HEK293 (cell line): ENCODE results near the gene HAUS5.

Source experiments
- RBAK ChIP-seq: fragments of 450-650 bp; formaldehyde crosslinking; IDR thresholded peaks from 2 replicates; pipeline ENCODE4 v1.5.1; 2016; ENCODE audit warnings: missing biosample characterization, missing genetic modification characterization
- ZNF184 ChIP-seq: fragments of 450-650 bp; IDR thresholded peaks from 2 replicates; pipeline ENCODE4 v1.5.1; 2018; ENCODE audit warnings: missing biosample characterization, mild to moderate bottlenecking, missing genetic modification characterization
- ZNF274 ChIP-seq, 2 experiments: fragments of 200-500 bp in 1 of 2; fragments of 450-650 bp in 1 of 2; sonication (Bioruptor generic) in 1 of 2; formaldehyde crosslinking in 1 of 2; IDR thresholded peaks; 2 replicates each; pipeline versions ENCODE4 v1.5.1 to v1.6.1; 2014 to 2016; ENCODE audit warnings: borderline replicate concordance in 1 of 2, inconsistent platforms in 1 of 2, low read length in 1 of 2, missing biosample characterization in 1 of 2, missing genetic modification characterization in 1 of 2
- ZNF501 ChIP-seq: fragments of 450-650 bp; formaldehyde crosslinking; IDR thresholded peaks from 2 replicates; pipeline ENCODE4 v1.5.1; 2016; ENCODE audit warnings: missing biosample characterization, missing genetic modification characterization
- TF ChIP-seq, protein P1 (sequence below): fragments of 450-650 bp; formaldehyde crosslinking; IDR thresholded peaks from 2 replicates; pipeline ENCODE4 v1.5.1; 2016; ENCODE audit warnings: missing biosample characterization, missing genetic modification characterization
- TF ChIP-seq, protein P2 (sequence below): fragments of 450-650 bp; formaldehyde crosslinking; IDR thresholded peaks from 2 replicates; pipeline ENCODE4 v1.5.1; 2016; ENCODE audit warnings: missing biosample characterization, missing genetic modification characterization
- TF ChIP-seq, protein P3 (sequence below): fragments of 450-650 bp; formaldehyde crosslinking; IDR thresholded peaks from 2 replicates; pipeline ENCODE4 v1.5.1; 2016; ENCODE audit warnings: missing biosample characterization, missing genetic modification characterization, borderline replicate concordance

DNA sequence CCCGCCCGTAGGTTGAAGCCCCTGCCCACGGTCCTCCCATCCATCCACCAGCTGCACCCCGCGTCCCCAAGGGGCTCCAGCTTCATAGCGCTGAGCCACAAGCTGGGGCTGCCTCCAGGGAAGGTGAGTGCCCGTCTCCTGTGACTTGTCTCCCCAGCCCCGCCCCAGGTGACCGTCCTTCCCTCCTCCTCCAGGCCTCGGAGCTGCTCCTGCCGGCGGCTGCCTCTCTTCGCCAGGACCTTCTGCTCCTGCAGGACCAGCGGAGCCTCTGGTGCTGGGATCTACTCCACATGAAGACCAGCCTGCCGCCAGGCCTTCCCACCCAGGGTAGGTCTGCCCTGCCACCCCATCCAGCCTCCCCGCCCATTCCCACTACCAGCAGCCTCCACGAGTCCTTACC lies 7.5 kb downstream of the HAUS5 start:
- TF ChIP-seq ZNF274 (IDR thresholded peaks at IDR 0.05; ENCODE audit: low read length), result no peak
- TF ChIP-seq ZNF274 (tag by site-specific recombination; IDR thresholded peaks at IDR 0.05; ENCODE audit: borderline replicate concordance), result no peak
- TF ChIP-seq, protein P1, sequence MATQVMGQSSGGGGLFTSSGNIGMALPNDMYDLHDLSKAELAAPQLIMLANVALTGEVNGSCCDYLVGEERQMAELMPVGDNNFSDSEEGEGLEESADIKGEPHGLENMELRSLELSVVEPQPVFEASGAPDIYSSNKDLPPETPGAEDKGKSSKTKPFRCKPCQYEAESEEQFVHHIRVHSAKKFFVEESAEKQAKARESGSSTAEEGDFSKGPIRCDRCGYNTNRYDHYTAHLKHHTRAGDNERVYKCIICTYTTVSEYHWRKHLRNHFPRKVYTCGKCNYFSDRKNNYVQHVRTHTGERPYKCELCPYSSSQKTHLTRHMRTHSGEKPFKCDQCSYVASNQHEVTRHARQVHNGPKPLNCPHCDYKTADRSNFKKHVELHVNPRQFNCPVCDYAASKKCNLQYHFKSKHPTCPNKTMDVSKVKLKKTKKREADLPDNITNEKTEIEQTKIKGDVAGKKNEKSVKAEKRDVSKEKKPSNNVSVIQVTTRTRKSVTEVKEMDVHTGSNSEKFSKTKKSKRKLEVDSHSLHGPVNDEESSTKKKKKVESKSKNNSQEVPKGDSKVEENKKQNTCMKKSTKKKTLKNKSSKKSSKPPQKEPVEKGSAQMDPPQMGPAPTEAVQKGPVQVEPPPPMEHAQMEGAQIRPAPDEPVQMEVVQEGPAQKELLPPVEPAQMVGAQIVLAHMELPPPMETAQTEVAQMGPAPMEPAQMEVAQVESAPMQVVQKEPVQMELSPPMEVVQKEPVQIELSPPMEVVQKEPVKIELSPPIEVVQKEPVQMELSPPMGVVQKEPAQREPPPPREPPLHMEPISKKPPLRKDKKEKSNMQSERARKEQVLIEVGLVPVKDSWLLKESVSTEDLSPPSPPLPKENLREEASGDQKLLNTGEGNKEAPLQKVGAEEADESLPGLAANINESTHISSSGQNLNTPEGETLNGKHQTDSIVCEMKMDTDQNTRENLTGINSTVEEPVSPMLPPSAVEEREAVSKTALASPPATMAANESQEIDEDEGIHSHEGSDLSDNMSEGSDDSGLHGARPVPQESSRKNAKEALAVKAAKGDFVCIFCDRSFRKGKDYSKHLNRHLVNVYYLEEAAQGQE, result no peak
- TF ChIP-seq ZNF184, result no peak
- TF ChIP-seq RBAK (tag by site-specific recombination), result no peak
- no peak for TF ChIP-seq ZNF501 (tag by site-specific recombination)
- TF ChIP-seq, protein P2, sequence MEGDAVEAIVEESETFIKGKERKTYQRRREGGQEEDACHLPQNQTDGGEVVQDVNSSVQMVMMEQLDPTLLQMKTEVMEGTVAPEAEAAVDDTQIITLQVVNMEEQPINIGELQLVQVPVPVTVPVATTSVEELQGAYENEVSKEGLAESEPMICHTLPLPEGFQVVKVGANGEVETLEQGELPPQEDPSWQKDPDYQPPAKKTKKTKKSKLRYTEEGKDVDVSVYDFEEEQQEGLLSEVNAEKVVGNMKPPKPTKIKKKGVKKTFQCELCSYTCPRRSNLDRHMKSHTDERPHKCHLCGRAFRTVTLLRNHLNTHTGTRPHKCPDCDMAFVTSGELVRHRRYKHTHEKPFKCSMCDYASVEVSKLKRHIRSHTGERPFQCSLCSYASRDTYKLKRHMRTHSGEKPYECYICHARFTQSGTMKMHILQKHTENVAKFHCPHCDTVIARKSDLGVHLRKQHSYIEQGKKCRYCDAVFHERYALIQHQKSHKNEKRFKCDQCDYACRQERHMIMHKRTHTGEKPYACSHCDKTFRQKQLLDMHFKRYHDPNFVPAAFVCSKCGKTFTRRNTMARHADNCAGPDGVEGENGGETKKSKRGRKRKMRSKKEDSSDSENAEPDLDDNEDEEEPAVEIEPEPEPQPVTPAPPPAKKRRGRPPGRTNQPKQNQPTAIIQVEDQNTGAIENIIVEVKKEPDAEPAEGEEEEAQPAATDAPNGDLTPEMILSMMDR (tag by site-specific recombination), result no peak
- TF ChIP-seq, protein P3, sequence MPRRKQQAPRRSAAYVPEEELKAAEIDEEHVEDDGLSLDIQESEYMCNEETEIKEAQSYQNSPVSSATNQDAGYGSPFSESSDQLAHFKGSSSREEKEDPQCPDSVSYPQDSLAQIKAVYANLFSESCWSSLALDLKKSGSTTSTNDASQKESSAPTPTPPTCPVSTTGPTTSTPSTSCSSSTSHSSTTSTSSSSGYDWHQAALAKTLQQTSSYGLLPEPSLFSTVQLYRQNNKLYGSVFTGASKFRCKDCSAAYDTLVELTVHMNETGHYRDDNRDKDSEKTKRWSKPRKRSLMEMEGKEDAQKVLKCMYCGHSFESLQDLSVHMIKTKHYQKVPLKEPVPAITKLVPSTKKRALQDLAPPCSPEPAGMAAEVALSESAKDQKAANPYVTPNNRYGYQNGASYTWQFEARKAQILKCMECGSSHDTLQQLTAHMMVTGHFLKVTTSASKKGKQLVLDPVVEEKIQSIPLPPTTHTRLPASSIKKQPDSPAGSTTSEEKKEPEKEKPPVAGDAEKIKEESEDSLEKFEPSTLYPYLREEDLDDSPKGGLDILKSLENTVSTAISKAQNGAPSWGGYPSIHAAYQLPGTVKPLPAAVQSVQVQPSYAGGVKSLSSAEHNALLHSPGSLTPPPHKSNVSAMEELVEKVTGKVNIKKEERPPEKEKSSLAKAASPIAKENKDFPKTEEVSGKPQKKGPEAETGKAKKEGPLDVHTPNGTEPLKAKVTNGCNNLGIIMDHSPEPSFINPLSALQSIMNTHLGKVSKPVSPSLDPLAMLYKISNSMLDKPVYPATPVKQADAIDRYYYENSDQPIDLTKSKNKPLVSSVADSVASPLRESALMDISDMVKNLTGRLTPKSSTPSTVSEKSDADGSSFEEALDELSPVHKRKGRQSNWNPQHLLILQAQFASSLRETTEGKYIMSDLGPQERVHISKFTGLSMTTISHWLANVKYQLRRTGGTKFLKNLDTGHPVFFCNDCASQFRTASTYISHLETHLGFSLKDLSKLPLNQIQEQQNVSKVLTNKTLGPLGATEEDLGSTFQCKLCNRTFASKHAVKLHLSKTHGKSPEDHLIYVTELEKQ (tag by site-specific recombination), result no peak
